Measurements from ENCODE around the gene CXCL17. TPM values are rescaled to one million over a fixed set of nuclear protein-coding genes. Genes with fewer than 3 reads are reported as not detected.

Gene CXCL17
- total and polyA plus RNA-seq, 2 experiments from 2014 or later: 0.39 TPM; not detected in 1

DNA sequence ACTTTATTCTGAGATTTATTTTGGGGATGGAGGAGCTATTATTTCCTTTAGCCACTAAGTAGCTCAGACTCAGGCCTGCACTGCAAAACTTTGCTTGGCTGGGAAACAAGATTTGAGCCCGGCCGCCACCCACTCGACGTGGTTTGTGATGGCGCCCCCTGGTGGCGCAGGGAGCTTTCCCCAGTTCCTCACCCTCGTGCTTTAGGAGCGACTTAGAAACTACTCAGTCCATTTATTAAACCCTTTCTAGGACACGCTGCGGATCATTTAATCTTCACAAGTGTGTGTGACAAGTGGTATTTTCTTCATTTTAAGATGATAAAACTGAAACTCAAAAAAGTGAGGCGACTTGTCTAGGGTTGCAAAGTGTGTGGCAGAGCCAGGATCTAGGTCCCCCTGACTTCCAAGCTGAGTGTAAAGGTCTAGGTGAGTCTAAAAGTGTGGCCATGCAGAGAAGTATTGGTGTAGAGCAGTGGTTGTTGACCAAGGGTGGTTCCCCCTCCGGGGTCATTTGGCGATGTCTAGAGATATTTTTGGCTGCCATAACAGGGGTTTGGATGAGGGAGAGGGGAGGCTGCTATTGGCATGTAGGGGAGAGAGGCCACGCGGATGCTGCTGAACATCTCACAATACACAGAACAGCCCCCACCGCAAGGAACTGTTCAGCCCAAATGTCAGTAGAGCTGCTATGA lies 2.2 kb downstream of the CXCL17 start:
- ATAC-seq (peak; percentile 79), DNase-seq (ENCODE audit: low spot score) (peak; percentile 91)
- no peak overlapping the region for H3K27ac ChIP-seq (ENCODE audit: low read depth)
- H3K27me3 Mint-ChIP-seq (ENCODE audit: insufficient read depth, low read depth, poor library complexity): peaks cover 3% of the 10 kb centered on the region
- H3K79me2 ChIP-seq (replicated peaks; ENCODE audit: insufficient read depth): no peaks in the 10 kb centered on the region
- H4K20me1 ChIP-seq (replicated peaks; ENCODE audit: insufficient read depth): 0 out of 2 replicates have a peak, but pooled peaks cover 3% of the 10 kb centered on the region
- no peak overlapping the region for H3K4me3 Mint-ChIP-seq
- H3F3A ChIP-seq (replicated peaks; ENCODE audit: low read depth): peaks cover 4% of the 10 kb centered on the region; the same call in 1 of the 2 replicates
- H3K36me3 Mint-ChIP-seq (ENCODE audit: low read depth): no peaks in the 10 kb centered on the region
- 0 out of 2 replicates have a peak, but pooled peaks cover 5% of the 10 kb centered on the region for H3K4me1 ChIP-seq (ENCODE audit: insufficient read depth)
- no peaks in the 10 kb centered on the region for H3K9me2 ChIP-seq (ENCODE audit: insufficient read depth)
- H3K36me3 ChIP-seq (ENCODE audit: insufficient read depth): no peaks in the 10 kb centered on the region
- H3K27ac Mint-ChIP-seq: no peak overlapping the region; the same call in 1 of the 2 replicates
- TF ChIP-seq ZNF331 (CRISPR knock-in tag; IDR thresholded peaks at IDR 0.05; ENCODE audit: low read depth) (no peak), EZH2 (IDR thresholded peaks at IDR 0.05; ENCODE audit: low read depth, unreplicated experiment) (no peak), POLR2AphosphoS5 (IDR thresholded peaks at IDR 0.05; ENCODE audit: low read depth) (no peak), CTCF (conservative IDR thresholded peaks at IDR 0.05; ENCODE audit: low read depth in 2 of 2) (peak; percentile 90 to 99), STAT1 (IDR thresholded peaks at IDR 0.05; ENCODE audit: unreplicated experiment) (no peak), ZNF114 (CRISPR knock-in tag; IDR thresholded peaks at IDR 0.05) (no peak)
- H3K4me2 ChIP-seq: no peak overlapping the region
- H3K4me1 Mint-ChIP-seq: peaks cover 18% of the 10 kb centered on the region
- H3K4me3 ChIP-seq: no peak overlapping the region
- no peak overlapping the region for H2AFZ ChIP-seq
- H3K27me3 ChIP-seq (ENCODE audit: insufficient read depth): no peaks in the 10 kb centered on the region
- H3K9me3 Mint-ChIP-seq: no peaks in the 10 kb centered on the region; the same call in 2 of the 3 replicates

GRCh38 chr19:42436006-42436405 lies 6.7 kb downstream of the CXCL17 start:
- no peaks in the 10 kb centered on the region for H3K79me2 ChIP-seq (replicated peaks; ENCODE audit: insufficient read depth)
- no peak overlapping the region for H3K4me3 ChIP-seq
- H3K36me3 ChIP-seq (ENCODE audit: insufficient read depth): no peaks in the 10 kb centered on the region
- H3K27ac Mint-ChIP-seq: no peak overlapping the region
- peaks cover 9% of the 10 kb centered on the region for H3K27me3 Mint-ChIP-seq (ENCODE audit: insufficient read depth, low read depth, poor library complexity)
- no peak overlapping the region for H3K4me2 ChIP-seq
- H3K27me3 ChIP-seq (ENCODE audit: insufficient read depth): no peaks in the 10 kb centered on the region
- no peak overlapping the region for H3K4me3 Mint-ChIP-seq
- H3F3A ChIP-seq (replicated peaks; ENCODE audit: low read depth): peaks cover 7% of the 10 kb centered on the region; the same call in 1 of the 2 replicates
- H3K9me3 Mint-ChIP-seq: no peaks in the 10 kb centered on the region
- H2AFZ ChIP-seq: no peak overlapping the region
- H3K36me3 Mint-ChIP-seq (ENCODE audit: low read depth): no peaks in the 10 kb centered on the region
- H4K20me1 ChIP-seq (replicated peaks; ENCODE audit: insufficient read depth): 0 out of 2 replicates have a peak, but pooled peaks cover 3% of the 10 kb centered on the region
- H3K27ac ChIP-seq (ENCODE audit: low read depth): no peak overlapping the region
- H3K9me2 ChIP-seq (ENCODE audit: insufficient read depth): no peaks in the 10 kb centered on the region
- DNase-seq (ENCODE audit: low spot score) (no peak), ATAC-seq (no peak)
- no peaks in the 10 kb centered on the region for H3K4me1 ChIP-seq (ENCODE audit: insufficient read depth)
- H3K4me1 Mint-ChIP-seq: peaks cover 7% of the 10 kb centered on the region; the same call in 2 of the 3 replicates
- TF ChIP-seq JUNB (IDR thresholded peaks at IDR 0.05; ENCODE audit: unreplicated experiment) (no peak), STAT1 (IDR thresholded peaks at IDR 0.05; ENCODE audit: unreplicated experiment) (no peak), EZH2 (IDR thresholded peaks at IDR 0.05; ENCODE audit: low read depth, unreplicated experiment) (no peak), REST (IDR thresholded peaks at IDR 0.05; ENCODE audit: unreplicated experiment) (no peak), NANOG (IDR thresholded peaks at IDR 0.05; ENCODE audit: borderline replicate concordance) (no peak)

All from GM23338 (cell line).